C4-2B (cell line): ENCODE data around the gene NRXN3.

Source experiments
- H3K27ac ChIP-seq: fragments of 450-650 bp; 2 replicates; pipeline ENCODE4 v1.5.1; 2017
- ZFX ChIP-seq: fragments of 450-650 bp; IDR thresholded peaks from 2 replicates; pipeline ENCODE4 v1.6.1; 2017
- TF ChIP-seq, protein P1 (sequence below): fragments of 450-650 bp; conservative IDR thresholded peaks from 2 replicates; pipeline ENCODE4 v1.5.1; 2017; ENCODE audit warnings: mild to moderate bottlenecking

The NRXN3 gene

DNA sequence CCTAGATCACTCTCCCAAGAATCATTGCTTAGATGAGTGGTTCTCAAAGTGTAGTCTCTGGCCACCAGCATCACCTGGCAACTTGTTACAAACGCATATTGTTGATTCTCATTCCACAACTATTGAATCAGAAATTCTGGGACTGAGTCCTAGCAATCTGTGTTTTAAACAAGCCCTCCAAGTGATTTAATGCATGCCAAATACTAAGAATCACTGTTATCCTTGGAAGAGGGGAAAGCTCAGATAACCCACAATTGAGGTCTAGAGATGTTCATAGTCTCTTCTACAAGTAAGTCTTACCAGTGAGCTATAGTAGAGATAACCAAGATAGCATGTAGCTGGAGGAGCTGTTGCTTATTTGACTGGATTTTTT, 1374.5 kb downstream of the NRXN3 start:
- no peak for TF ChIP-seq ZFX
- TF ChIP-seq, protein P1, sequence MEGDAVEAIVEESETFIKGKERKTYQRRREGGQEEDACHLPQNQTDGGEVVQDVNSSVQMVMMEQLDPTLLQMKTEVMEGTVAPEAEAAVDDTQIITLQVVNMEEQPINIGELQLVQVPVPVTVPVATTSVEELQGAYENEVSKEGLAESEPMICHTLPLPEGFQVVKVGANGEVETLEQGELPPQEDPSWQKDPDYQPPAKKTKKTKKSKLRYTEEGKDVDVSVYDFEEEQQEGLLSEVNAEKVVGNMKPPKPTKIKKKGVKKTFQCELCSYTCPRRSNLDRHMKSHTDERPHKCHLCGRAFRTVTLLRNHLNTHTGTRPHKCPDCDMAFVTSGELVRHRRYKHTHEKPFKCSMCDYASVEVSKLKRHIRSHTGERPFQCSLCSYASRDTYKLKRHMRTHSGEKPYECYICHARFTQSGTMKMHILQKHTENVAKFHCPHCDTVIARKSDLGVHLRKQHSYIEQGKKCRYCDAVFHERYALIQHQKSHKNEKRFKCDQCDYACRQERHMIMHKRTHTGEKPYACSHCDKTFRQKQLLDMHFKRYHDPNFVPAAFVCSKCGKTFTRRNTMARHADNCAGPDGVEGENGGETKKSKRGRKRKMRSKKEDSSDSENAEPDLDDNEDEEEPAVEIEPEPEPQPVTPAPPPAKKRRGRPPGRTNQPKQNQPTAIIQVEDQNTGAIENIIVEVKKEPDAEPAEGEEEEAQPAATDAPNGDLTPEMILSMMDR: no peak

GRCh38 chr14:79548836-79549235, 1378.7 kb downstream of the NRXN3 start:
- no peak overlapping the region for H3K27ac ChIP-seq
- TF ChIP-seq, protein P1: no peak
- no peak for TF ChIP-seq ZFX

More for the DNA sequence above, 1374.5 kb downstream of the NRXN3 start:
- H3K27ac ChIP-seq: no peak overlapping the region

GRCh38 chr14:79549515-79549914, 1379.3 kb downstream of the NRXN3 start:
- no peak overlapping the region for H3K27ac ChIP-seq
- TF ChIP-seq, protein P1: no peak
- no peak for TF ChIP-seq ZFX

GRCh38 chr14:79551523-79551922, 1381.3 kb downstream of the NRXN3 start:
- TF ChIP-seq, protein P1: no peak
- no peak for TF ChIP-seq ZFX
- H3K27ac ChIP-seq: no peak overlapping the region

DNA sequence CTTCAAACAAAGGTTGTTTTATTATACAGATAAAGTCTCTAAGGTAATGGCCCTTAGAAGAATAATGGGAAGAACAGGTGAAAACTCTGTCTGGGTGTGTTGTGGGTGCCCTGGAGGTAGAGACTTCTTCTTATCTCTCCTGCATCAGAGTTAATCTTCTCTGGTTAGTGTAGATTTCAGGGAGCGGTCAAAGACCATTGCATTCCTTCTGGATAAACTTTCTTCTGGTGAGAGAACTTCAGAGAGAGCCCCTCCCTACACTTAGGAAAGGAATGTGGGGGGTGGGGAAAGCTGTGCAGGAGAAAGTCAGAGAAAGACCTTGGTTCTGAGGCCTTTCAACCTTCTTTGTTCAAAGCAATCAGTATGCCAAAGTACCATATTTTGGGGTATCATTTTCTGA, 1382.6 kb downstream of the NRXN3 start:
- TF ChIP-seq ZFX: no peak
- TF ChIP-seq, protein P1: no peak
- no peak overlapping the region for H3K27ac ChIP-seq

GRCh38 chr14:79554816-79555215, 1384.6 kb downstream of the NRXN3 start:
- TF ChIP-seq, protein P1: no peak
- TF ChIP-seq ZFX: no peak
- H3K27ac ChIP-seq: no peak overlapping the region

GRCh38 chr14:79555429-79555828, 1385.3 kb downstream of the NRXN3 start:
- no peak for TF ChIP-seq ZFX
- TF ChIP-seq, protein P1: no peak
- H3K27ac ChIP-seq: no peak overlapping the region
